ENCODE data around the gene AXIN1.
A peak's percentile ranks its signal among the peaks of the same experiment; 100 is the strongest.
"Not testable (repeated sequence)": the region's sequence is repeated elsewhere in the genome, so short reads cannot be mapped to it uniquely, and the experiment has no call there.

Gene AXIN1

DNA sequence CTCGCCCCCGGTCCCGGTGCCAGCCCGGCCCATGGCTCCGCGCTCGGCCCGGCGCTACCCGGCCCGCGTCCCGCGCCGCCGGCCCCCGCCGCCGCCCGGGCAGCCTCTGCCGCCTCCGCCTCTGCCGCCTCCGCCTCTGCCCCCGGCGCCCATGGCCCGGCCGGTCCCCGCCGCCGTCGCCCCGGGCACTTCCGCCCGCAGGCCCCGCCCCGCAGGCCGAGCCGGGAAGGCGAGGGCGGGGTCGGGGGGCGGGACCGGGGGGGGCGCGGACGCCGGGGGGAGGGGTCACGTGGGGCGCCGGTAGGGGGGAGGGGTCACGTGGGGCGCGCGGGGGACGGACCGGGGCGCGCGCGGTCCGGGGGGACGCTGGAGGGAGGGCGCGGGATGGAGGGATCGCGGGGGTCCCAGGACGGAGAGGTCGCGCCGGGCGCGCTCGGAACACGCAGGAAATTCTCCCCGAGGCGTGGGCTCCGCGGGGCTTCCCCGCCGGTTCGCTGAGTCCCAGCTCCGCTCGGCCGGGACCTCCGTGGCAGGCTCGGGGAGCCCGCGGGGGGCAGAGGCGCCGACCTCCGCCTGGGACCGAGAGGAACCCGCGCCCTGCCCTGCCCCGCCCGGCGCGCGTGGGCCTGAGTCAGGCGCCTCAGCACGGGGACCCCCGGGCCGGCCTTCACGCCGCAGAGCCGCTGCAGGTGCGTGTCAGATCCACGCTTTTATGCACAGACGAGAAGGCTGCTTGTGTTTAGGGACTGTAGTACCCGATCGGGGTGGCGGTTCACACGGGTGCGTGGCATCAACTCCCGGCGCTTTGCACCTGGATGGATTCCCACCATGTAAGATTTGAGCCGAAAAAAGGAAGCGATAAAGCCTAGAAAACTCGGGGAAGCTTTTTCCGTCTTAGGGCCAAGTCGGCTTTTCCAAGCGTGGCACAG, 29.5 kb upstream of the AXIN1 start, which contains the start of gene PGAP6:
TSS of gene PGAP6 (minus strand) at position 190 of the 929 bp plus-strand sequence. CDS start at position 33, 157 bp downstream.
- DNase-seq, result peak; percentile 64

DNA sequence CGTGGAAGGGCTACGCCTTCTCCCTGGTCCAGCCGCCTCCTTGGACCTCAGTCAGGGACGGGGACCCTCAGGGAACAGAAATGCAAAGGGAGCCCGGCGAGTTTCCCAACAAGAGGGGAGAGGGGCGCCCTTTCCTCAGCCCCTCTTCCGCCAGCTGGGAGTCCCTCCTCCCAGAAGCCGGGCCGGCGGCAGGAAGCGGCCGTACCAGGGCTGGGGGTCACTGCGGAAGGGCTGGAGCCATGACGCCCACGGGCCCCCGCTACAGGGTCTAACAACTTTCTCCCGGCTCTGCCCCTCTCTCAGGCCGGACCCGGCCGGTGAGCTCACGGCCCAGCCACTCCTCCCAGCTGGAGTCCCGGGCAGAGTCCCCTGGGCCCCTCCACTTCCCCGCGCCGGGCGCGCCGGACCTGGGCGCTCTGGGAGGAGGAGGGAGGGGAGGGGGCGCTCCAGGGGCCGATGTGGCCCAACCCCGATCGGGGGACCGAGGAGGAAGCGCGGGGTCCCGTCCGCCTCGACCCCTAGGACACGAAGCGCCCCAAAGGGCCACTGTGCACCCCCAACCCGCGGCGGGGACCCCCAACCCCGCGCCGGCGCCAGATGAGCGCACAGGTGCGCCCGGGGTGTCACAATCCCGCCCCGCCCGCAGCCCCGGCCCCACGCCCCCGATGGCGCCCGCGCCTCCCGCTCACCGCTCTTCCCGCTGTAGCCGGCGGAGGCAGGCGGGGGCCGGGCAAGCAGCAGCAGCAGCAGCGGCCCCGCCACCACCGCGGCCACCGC, 28.7 kb upstream of the AXIN1 start:
- DNase-seq, result no peak

DNA sequence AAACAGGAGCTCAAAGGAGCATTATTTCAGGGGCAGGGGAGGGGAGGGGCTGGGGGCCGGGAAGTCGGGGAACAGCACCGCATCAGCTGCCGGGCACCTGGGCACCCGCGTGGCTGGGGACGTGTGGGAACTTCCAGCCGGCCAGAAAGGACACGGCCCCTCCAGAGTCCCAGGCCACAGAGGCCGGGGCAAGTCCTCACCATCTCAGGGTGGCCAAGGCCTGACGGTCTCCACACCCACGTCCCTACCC, 28.2 kb upstream of the AXIN1 start:
- no peak for DNase-seq

DNA sequence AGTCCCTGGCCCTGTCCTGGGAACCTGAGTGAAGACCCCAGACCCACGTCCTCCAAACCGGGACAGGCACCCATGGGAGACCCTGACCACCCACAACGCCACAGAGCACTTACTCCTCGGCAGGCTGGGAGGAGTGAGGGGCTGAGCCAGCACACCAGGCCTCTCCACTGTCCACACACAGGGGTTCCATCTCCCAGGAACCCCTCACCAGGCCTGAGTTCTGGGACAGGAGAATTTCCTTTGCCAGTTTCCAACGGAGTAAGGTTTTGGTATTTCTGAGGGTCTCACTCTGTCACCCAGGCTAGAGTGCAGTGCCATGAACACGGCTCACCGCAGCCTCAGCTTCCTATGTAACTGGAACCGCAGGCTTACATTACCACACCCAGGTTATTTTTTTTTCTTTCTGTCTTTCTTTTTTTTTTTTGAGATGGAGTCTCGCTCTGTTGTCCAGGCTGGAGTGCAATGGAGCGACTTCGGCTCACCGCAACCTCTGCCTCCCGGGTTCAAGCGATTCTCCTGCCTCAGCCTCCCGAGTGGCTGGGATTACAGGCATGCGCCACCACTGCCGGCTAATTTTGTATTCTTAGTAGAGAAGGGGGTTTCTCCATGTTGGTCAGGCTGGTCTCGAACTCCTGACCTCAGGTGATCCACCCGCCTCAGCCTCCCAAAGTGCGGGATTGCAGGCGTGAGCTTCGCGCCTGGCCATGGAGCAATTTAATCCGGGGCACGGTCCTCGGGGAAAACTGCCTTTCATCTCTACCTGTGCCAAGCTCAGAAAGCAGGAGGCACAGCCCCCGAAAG, 27.6 kb upstream of the AXIN1 start:
- no peak for DNase-seq

DNA sequence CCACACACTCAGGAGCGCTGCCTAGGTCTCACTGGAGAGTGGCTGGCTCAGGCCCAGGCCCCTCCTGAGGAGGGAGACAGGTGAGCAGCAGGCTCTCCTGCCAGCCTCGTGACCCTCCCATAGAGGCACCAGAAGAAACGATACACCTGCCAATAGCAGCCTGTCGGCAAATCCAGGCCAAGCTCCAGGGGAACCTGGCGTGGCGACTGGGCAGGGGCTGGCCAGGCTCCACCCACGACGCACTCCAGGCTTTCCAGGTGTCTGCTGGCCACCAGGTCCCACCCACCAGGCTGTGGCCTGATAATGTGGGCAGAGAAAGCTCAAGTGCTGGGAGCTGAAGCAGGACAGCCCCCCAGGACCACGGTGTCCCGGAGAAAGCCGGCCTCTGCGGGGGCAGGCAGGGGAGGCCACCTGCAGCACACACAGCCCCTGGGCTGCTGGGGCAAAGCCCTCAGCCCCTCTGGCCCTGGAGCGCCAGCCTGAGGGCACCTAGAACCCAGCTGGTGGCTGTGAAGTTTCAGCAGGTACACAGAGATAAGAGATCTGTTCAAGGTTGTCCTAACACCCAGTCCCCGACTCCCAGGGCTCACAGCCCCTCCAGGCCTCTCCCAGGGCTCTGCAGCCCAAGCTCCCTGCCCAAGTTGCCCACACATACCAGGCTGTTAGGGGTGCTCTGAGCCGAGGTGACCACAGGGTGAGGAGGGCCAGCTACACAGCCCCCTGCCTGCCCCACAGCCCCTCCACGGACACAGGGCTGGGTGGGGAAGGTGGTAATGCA, 26.8 kb upstream of the AXIN1 start:
- no peak for DNase-seq

DNA sequence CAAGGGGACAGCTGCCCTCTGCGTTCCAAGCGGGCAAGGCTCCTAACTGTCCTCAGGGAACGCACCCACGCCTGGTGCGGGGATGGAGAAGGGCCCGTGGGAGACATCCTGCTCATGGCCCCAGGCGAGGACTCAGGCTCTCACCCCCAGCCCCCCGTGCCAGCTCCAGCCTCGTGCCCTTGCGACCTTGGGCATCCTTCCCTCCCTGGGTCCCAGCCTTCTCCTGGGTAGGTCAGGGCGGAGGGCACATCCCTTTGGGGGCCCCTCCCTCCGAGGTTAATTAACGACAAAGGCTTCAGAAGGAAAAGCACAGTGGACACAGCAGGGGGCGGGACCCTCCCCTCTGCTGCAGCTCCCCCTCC, 26.3 kb upstream of the AXIN1 start:
- DNase-seq, result no peak

DNA sequence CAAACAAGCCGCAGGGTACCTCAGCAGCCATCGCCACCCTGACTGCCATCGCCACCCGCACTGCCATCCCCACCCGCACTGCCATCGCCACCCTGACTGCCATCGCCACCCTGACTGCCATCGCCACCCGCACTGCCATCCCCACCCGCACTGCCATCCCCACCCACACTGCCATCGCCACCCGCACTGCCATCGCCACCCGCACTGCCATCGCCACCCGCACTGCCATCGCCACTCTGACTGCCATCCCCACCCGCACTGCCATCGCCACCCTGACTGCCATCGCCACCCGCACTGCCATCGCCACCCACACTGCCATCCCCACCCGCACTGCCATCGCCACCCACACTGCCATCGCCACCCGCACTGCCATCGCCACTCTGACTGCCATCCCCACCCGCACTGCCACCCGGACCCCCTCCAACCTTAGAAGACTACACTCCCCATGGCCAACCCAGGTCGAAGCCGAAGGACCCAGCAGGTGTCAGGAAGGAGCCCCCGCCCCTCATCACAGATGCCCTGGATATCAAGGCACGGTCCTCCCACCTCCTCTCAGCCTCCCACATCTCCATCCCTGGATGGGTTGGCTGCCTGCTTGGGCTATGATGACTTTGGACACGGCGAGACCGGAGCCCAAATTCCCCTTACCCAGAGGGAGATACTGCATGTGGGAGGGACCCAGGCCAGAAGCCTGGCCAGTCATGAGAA, 25.7 kb upstream of the AXIN1 start:
- not testable (repeated sequence) for DNase-seq

DNA sequence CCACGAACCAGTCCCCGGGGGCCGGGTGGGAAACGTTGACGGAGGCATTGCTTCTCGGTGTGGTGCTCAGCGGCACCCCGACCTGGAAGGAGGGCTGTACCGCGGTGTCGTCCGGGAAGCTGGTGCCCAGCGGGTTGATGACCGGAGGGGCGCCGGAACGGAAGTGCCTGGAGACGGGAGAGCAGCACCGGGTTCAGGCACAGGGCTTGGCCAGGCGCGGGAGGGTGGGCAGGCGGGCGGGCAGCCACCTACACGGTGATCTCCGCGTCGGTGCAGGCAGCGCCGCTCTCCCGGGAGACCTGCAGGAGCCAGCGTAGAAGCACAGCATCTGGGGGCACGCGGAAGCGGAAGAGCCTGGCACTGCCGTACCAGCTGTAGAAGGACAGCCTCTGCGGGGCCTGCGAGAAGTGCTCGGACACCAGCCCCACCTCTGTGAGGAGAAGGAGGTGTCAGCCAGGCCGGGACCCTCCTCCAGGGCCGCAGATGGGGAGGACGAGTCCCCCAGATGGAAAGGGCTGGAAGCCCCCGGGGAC, 25.0 kb upstream of the AXIN1 start:
- no peak for DNase-seq

DNA sequence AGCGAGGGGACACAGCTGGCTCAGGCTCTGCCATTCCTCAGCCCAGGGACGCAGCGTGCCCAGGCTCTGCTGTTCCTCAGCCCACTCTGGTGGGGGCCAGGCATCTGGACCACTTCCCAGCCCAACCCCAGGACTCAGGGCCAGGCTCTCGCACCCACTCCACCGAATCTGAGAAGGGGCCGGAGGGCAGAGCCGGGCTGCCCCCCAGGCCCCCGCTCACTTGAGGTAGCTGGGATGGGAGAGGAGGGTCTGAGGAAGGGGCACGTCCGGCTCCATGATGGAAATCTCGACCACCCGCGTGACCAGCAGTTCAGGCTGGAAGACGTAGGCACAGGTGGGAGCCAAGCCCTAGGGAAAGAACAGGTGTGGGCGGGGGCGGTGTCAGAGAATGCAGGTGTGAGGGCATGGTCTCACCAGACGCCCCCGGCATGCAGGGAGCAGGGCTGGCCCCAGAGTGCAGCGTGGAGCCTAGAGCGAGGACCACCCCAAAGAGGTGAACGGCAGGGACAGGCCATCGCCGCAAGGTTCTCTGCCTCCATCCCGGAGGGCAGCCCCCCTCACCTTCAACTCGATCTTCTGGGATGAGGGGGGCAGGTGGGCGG, 24.4 kb upstream of the AXIN1 start:
- DNase-seq, result no peak

DNA sequence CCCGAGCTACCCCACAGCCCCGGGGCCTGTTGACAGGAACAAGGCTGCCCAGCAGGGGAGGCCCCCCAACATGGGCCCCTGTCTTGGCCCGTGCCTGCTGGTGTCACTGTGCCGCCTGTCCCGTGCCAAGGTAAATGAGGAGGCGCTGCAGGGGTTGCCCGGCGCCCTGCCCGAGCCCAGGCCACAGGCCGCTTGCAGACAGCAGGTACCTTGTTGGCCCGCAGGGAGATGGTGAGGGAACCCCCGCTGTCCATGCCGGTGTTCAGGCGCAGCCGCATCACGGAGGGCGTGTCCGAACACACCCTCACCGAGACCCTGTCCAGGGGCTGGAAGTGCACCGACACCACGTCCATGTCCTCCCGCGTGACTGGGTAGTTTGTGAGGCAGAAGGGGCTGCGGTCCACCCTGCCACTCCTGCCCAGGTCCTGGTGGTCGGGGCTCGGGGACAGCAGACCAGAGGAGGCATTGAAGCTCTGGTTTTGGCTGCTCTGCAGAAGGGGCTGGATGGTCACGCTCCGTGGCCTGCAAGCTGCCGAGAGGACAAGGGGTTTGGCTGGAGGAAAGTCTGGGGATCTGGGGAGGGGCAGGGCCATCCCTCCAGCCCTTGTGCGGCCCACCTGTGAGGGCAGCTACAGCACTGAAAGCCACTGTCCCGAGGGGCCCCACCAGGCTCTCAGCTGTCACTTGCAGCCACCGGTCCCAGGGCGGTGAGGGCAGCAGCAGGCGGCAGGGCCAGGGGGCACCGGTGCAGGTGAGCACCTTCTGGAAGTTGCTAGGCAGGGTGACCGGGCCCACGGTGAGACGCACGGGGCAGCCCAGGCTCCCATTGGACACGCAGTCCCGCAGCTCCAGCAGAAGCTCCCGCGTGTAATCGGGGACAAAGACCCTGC, 23.6 kb upstream of the AXIN1 start:
- DNase-seq, result no peak

DNA sequence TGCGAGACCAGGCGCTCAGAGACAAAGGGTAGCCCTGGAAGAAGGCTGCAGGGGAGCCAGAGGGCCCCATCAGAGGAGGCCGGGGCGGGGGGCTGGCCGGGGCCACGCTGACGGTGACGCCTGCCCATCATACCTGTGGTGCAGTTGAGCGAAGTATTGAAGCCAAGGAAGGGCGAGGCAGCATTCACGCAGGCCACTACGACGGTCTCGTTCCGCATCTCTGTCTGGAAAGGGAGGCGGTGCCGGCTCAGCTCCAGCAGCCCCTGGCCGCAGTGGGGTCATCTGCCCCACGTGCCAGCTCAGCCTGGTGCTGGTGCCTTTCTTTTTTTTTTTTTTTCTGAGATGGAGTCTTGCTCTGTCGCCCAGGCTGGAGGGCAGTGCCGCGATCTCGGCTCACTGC, 22.7 kb upstream of the AXIN1 start:
- DNase-seq, result no peak

DNA sequence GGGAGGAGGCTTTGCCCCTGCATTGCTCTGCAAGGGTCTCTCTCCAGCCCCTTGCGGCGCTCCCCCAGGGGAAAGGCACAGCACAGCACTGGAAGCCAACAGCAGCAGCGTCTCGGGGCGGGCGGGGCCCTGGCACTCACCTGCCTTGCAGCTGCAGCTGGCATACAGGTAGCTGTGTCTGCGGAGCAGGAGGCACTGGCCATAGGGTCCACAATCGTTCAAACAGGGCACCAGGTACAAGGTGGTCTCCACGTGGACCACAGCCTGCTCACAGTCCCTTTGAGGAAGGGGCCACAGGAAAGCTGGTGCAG, 22.0 kb upstream of the AXIN1 start:
- DNase-seq, result no peak

DNA sequence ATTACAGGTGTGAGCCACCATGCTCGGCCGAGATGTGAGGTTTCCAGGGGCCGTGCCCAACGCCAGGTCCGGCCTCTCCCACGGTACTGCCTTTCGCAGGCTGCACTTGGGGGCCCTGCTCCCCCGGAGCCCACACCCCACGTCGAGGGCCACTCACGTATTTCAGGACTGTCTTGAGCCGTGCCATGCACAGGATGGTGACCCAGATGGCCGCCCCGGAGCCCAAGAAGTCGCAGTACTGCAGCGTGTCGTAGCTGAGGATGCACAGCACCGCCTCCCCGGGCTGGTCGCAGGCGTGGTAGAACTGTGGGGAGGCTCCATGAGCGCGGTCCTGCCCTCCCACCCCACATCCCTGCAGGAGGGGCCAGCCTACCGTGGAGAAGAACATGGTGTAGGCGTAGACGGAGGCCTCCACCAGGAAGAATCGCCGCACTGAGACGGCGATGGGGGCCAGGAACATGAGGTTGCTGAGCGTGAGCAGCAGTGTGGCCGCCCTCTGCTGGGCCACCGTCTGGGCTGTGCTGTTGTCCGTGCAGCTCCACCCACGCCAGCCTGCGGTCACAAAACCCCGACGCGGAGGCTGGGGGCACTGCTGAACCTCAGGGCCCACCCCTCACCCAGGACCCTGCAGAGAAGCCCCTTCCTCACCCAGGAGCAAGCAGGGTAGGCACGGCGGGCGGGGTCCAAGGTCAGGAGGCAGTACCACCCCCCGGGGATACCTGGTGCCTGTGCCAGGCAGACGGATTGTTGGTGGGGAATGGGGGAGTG, 21.5 kb upstream of the AXIN1 start:
- no peak for DNase-seq

DNA sequence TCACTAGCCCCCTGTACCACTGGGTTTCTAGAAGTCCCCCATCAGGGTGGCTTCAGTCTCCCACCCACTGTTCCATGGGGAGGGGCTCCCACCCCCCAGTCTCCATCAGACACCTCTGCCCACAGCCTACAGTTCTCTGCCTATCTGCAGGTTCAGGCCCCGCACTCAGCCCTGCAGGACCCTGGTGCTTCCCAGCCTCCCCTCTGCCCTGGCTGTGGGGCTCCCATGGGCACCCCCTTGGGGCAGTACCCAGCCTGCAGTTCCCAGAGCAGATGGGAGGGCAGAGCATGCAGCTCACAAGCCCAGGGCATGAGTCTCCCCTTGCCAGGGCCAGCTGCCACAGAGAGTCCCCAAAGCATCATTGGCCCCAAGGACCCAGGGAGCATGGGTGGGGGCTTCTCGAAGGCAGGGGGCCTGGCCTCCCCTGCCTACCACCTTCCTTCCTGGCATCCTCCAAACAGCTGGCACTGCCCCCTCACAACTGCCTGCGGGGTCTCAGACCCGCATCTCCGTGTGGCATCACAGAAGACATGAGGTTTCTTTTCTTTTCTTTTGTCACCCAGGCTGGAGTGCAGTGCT, 20.6 kb upstream of the AXIN1 start:
- DNase-seq, result no peak

DNA sequence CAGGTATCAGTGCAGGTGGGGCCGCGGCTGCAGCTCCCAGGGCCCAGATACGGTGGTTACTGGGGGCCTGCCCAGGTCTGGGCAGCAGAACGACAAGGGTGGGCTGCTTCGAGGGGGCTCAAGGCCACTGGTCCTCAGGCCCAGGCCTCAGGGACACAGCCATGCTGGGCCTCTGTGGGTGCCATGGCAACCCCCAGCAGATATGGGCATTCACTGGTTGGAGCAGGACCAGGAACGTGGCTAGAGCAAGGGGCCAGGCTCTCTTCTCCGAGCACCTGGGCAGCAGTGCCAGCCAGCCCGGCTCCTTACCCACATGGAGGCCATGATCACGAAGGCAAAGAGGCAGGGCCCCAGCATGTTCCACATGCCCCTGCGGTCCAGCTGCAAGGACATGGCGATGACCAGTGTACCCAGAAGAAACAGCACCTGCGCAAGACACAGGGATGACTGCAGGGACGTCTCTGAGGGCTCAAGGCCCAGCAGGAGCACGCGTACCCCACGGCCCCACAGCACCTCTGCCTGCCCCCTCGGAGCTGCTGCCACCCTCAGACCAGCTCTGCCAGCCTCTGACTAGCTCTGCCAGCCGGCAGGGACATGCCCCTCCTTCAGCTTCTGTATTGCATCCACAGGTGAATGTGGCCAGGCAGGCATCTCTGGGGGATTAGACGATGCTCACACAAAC, 19.9 kb upstream of the AXIN1 start:
- DNase-seq, result no peak

DNA sequence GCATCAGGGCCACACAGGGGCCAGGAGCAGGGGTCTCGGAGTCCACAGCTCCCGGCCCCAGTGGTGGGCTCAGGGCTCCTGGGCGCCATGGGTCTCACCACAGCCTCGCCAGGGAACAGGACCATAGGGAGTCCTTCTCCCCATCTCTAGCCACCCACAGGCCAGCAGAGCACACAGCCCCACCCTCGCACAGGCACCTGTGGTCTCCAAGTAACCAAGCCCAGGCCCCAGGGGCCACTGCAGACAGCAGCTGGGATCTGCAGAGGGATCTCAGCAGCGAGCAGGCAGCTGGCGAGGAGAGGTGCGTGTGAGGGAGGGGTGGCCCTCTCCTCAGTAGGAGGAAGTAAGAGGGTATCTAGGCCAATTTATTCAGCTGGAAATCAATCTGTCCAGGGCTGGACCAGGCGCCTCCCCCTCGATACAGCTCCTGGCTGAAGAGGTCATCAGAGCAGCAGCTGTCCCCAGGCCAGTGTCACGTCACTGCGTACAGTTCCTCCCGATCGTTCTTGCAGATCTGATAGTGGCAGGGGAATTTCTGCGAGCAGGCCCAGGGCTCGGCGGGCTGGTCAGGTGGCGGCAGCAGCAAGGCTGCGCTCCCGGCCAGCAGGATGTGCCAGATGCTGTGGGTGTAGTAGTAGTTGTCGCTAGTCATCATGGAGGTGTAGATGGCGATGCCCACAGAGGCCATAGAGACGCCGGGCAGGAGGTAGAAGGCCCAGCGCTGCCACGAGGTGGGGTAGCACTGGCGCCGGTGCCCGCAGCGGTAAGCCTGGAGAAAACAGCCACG, 19.2 kb upstream of the AXIN1 start:
- no peak for DNase-seq

DNA sequence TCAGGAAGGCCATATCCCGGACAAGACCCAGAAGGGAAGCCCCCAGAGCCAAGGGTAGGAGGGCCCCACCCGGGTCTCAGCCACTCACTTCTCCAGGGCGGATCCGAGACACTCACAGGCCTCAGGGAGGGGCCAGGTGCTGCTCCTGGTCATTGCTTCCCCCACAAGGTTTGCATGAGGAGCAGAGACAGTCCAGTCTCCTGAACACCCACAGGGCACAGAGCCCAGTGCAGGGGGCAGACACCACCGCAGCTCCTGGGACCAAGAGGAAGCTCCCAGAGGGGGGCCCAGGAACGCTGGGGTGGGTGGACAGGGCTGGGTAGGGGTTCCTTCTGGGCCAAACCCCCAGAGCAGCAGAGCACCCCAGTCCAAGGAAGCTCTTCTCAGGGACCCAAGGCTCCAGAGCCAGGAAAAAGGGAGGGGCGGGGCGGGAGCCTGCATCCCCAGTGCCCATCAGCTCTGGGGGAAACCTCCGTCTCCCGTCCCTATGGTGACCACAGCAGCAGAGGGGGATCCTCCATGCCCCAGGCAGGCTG, 18.5 kb upstream of the AXIN1 start:
- DNase-seq, result no peak

Measured in activated gamma-delta T cell (primary cell).